Erythroblast (primary cell): ENCODE measurements around the gene KCNQ5.

ENCODE experiments used
- DNase-seq, 2 experiments: peaks; one replicate each; lab custom pipeline; 2025; lab: John Stamatoyannopoulos, UW
- GATA1 ChIP-seq: IDR thresholded peaks from 2 replicates; pipeline ENCODE4 v1.6.1; 2011; ENCODE audit warnings: low read depth, mild to moderate bottlenecking, control low read depth, low read length, moderate library complexity
- POLR2A ChIP-seq: IDR thresholded peaks from 2 replicates; pipeline ENCODE4 v1.6.1; 2011; ENCODE audit warnings: mild to moderate bottlenecking, low read length

Gene KCNQ5

GRCh38 chr6:73145690-73146089 lies 523.8 kb downstream of the KCNQ5 start:
- no peak for TF ChIP-seq POLR2A
- DNase-seq = no peak

GRCh38 chr6:73151732-73152131 lies 529.9 kb downstream of the KCNQ5 start:
- TF ChIP-seq GATA1 (no peak), POLR2A (no peak)
- no peak for DNase-seq

DNA sequence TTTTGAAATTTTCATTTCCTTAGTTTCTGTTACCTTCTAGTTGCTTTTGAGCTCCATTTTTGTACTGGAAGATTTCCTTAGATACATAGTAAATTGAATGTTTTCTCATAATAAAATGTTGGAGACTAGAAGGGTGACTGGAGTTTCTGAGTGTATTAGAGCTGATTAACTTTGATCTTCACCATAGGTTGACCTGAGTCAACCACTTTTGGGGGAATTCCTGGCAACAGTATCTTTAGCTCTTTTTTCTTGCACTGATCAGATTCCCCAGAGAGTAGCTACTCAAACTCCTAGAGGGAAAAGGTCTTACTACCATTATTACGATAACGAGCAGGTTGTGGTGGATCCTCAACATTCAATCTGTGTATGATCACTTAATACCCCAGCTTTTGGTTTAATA lies 530.7 kb downstream of the KCNQ5 start:
- DNase-seq = no peak
- no peak for TF ChIP-seq POLR2A
- no peak for TF ChIP-seq GATA1

GRCh38 chr6:73152966-73153757 lies 531.3 kb downstream of the KCNQ5 start:
- DNase-seq = no peak
- TF ChIP-seq POLR2A = no peak
- no peak for TF ChIP-seq GATA1

- DNase-seq = no peak
- TF ChIP-seq GATA1 (no peak), POLR2A (no peak)
Measured at GRCh38 chr6:73156793-73157767, 535.2 kb downstream of the KCNQ5 start.

- TF ChIP-seq GATA1 (no peak), POLR2A (no peak)
Measured at GRCh38 chr6:73157870-73158269, 536.0 kb downstream of the KCNQ5 start.

GRCh38 chr6:73169111-73169510 lies 547.2 kb downstream of the KCNQ5 start:
- DNase-seq = no peak
- no peak for TF ChIP-seq GATA1
- TF ChIP-seq POLR2A = no peak

More at GRCh38 chr6:73157870-73158269, 536.0 kb downstream of the KCNQ5 start:
- no peak for DNase-seq

- TF ChIP-seq POLR2A = no peak
- TF ChIP-seq GATA1 = no peak
- no peak for DNase-seq
Measured at GRCh38 chr6:73169633-73170032, 547.8 kb downstream of the KCNQ5 start.

DNA sequence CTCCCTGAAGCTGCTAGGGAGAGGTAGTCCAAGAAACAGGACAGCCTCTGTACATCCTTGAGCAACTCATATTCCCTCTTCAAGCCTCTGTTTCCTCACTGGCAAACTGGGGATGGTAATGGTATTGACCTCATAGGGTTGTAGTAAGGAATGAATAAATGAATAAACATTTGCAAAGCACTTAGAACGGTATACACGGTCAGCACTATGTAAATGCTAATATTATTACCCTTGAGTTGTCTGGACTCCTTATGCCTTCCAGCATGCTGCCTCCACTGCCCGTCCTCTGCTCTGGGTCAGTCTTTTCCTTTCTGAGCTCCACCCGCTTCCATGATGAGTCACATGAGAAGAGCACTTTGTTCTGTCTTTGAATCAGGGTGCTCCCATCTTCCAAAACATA lies 552.8 kb downstream of the KCNQ5 start:
- DNase-seq = no peak

DNA sequence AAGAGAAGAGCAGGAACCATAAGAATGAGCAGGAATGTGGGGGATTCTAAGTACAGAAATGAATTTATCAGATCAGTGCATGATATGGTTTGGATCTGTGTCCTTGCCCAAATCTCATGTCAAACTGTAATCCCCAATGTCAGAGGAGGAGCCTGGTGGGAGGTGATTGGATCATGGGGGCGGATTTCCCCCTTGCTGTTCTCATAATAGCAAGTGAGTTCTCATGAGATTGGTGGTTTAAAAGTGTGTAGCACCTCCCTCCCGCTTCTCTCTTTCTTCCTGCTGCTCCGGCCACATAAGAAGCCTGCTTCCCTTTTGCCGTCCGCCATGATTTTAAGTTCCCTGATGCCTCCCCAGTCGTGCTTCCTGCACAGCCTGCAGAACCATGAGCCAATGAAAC lies 554.2 kb downstream of the KCNQ5 start:
- DNase-seq = no peak
- no peak for TF ChIP-seq GATA1
- TF ChIP-seq POLR2A = no peak

More for the DNA sequence above, 552.8 kb downstream of the KCNQ5 start:
- TF ChIP-seq GATA1 (no peak), POLR2A (no peak)

DNA sequence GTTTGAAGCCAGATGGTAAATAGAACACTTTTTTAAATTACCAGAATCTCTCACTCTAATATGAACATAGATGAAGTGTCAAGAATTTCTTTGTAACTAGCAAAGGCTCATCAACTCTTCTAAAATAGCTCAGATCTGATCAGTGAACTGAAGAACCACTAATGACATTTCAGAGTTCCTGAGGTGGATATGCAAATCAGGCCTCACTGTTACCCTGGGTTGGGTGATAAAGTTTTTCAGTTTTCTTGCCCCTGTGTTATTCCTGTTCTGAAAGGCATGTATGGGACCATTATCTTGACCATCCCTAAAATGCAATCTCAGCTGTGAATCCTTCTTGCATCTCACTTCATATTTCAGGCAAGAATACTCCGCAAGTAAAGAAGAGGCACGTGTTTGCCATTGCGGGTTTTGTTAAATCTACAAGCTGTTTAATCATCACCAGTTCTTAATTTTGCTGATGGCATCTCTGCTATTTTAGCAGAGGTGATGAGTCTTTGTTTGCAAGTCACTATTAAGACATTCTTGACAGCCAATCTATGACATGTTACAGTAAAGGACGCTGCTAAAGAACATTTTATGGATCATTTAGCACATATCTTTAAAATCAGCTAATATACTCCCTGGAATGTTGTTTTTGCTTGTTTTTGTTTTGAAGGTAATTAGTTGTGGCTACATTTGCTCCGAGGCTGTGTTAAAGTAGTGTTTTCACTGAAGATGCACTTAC lies 555.5 kb downstream of the KCNQ5 start:
- TF ChIP-seq POLR2A (no peak), GATA1 (no peak)
- DNase-seq = no peak

- no peak for TF ChIP-seq GATA1
- TF ChIP-seq POLR2A = no peak
- no peak for DNase-seq
Measured at GRCh38 chr6:73180076-73180738, 558.3 kb downstream of the KCNQ5 start.

- DNase-seq = peak; percentile 47 to 51
- TF ChIP-seq GATA1 (no peak), POLR2A (no peak)
Measured at GRCh38 chr6:73180763-73181619, 559.1 kb downstream of the KCNQ5 start.
